ENCODE results near the gene TIMM50.

TIMM50 gene

DNA sequence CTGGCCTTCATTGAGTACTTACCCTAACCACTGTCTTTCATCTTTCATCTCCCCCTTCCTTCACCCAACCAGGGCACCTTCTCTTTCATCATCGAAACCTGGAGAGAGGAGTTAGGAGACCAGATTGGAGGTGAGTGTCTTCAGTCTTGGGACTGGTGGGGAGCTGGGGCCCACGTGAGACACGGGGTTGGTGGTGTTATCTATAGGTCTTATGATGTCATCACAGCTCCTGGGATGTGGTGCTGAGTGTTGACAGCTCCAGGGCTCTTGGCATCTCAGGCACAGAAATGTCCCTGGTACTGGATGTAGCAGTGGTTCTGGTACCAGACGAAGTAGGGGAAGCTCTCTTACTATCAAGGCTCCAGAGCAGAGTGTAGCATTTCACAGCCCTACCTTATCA is 19.9 kb downstream of the TIMM50 start:
- no peak for DNase-seq (ENCODE audit: low spot score)

DNA sequence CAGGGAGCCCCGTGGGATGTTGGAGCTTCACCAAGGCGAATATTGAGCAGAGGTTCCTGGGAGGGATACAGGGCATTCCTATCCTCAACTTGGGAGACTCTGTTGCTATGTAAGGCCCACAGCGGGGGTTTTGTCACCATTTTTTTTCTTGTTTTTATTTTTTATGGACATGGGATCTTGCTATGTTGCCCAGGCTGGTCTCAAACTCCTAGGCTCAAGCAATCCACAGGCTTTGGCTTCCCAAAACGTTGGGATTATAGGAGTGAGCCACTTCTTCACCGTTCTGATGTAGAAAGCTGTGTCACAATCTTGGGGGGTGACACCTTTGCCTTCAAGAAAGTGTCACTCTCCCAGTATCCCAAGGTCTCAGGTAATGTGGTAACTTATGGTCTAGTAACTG is 20.7 kb downstream of the TIMM50 start:
- DNase-seq (ENCODE audit: low spot score) = no peak

DNA sequence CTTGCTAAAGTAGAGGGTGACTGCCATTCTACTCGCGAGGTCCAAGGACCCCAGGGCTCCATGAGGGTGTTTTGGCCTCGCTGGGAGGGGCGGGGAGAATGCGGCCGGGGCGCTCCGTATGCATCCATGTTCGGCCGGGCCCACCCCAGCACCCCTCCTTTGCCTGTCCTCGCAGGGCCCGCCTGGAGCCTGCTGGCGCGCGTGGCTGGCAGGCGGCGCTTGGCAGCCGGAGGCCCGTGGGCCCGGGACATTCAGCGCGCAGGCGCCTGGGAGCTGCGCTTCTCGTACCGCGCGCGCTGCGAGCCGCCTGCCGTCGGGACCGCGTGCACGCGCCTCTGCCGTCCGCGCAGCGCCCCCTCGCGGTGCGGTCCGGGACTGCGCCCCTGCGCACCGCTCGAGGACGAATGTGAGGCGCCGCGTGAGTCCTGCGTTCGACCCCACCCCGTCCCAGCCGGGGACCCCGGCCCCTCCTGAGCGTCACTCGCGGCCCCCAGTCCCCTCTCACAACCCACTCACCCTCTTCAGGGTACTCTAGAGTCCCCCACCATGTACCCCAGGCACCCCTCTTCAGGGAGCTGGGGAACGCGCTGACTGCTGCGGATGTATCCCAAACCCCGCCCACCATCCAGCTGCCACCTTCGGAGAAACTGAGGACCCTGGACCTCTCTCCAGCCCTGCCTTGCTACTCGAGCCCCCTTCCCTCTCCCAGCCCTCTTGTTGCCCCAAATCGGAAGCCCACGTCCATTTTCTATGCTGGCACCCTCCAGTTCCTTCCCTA is 22.2 kb downstream of the TIMM50 start:
- peak; percentile 44 for DNase-seq (ENCODE audit: low spot score)

DNA sequence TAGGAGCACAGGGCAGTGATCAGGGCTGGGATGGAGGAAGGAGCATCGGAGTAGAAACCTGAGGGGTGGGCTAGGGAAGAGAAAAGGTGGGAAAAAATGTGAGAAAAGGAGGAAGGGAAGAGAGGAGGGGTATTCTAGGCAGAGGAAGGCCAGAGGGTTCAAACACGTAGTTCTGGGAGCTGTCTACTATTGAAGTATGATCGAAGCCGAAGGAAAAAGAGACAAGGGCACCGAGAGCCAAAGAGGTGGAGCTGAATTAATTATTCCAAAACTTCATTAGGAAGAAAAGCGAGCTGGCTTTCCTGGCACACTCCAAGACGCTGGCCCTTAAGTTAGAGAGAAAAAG is 25.9 kb downstream of the TIMM50 start:
- no peak for DNase-seq (ENCODE audit: low spot score)

DNA sequence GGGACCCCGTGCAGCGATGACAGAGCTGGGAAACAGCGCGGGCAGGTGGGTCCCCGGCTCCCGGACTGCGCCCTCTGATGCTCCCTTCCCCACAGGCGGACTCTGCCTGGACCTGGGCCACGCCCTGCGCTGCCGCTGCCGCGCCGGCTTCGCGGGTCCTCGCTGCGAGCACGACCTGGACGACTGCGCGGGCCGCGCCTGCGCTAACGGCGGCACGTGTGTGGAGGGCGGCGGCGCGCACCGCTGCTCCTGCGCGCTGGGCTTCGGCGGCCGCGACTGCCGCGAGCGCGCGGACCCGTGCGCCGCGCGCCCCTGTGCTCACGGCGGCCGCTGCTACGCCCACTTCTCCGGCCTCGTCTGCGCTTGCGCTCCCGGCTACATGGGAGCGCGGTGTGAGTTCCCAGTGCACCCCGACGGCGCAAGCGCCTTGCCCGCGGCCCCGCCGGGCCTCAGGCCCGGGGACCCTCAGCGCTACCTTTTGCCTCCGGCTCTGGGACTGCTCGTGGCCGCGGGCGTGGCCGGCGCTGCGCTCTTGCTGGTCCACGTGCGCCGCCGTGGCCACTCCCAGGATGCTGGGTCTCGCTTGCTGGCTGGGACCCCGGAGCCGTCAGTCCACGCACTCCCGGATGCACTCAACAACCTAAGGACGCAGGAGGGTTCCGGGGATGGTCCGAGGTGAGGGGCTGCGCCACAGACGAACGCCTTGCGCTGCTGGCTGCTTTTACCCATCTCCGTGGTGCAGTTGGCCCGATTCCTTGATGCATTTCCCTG is 26.5 kb downstream of the TIMM50 start:
- peak; percentile 52 for DNase-seq (ENCODE audit: low spot score)

DNA sequence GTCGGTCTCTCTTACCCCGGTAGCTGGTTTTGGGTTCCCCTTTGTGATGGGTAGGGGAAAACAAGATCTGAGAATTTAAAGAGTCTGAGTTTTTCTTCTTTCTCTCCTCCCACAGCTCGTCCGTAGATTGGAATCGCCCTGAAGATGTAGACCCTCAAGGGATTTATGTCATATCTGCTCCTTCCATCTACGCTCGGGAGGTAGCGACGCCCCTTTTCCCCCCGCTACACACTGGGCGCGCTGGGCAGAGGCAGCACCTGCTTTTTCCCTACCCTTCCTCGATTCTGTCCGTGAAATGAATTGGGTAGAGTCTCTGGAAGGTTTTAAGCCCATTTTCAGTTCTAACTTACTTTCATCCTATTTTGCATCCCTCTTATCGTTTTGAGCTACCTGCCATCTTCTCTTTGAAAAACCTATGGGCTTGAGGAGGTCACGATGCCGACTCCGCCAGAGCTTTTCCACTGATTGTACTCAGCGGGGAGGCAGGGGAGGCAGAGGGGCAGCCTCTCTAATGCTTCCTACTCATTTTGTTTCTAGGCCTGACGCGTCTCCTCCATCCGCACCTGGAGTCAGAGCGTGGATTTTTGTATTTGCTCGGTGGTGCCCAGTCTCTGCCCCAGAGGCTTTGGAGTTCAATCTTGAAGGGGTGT is 27.2 kb downstream of the TIMM50 start:
- no peak for DNase-seq (ENCODE audit: low spot score)

DNA sequence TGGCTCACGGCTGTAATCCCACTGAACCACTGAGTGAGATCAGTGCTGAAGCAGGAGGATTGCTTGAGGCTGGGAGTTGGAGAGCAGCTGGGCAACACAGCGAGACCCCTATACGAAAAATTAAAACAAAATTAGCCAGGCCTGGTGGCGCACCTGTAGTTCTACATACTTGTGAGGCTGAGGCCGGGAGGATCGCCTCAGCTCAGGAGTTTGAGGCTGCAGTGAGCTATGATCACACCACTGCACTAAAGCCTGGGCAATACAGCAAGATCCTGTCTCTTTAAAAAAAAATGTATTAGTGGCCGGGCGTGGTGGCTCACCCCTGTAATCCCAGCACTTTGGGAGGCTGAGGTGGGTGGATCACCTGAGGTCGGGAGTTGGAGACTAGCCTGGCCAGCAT is 28.0 kb downstream of the TIMM50 start:
- no peak for DNase-seq (ENCODE audit: low spot score)

DNA sequence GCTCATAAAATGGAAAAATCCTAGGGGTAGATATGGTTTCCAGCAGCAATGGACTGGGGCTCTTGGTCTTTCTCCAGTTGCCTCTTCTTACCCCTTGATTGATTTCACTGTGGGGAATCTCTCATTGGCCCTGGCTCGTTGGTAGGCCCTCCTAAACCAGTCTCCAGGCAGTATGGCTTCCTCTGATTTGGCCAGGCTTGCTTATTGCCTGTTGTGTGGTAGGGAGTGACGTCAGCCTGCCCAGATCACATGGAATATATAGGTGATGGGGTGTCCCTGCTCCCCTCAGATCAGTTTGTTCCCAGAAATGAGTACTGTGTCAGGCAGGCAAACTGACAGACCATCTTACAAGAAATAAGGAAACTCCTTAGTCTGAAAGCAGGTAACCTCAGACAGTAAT is 28.6 kb downstream of the TIMM50 start:
- DNase-seq (ENCODE audit: low spot score) = no peak

DNA sequence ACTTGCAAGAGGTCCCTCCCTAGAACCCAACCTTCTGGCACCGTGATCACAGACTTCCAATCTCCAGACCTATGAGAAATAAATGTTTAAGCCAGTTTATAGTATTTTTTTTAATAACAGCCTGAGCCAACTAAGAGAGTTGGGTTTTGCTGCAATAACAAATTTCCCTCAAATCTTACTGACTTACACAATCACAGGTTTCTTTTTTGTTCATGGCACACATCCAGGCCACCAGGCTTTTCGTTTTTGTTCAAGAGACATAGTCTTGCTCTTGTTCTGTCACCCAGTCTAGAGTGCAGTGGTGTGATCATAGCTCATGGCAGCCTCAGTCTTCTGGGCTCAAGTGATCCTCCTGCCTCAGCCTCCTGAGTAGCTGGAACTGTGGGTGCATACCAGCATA is 32.4 kb downstream of the TIMM50 start:
- DNase-seq (ENCODE audit: low spot score) = no peak

DNA sequence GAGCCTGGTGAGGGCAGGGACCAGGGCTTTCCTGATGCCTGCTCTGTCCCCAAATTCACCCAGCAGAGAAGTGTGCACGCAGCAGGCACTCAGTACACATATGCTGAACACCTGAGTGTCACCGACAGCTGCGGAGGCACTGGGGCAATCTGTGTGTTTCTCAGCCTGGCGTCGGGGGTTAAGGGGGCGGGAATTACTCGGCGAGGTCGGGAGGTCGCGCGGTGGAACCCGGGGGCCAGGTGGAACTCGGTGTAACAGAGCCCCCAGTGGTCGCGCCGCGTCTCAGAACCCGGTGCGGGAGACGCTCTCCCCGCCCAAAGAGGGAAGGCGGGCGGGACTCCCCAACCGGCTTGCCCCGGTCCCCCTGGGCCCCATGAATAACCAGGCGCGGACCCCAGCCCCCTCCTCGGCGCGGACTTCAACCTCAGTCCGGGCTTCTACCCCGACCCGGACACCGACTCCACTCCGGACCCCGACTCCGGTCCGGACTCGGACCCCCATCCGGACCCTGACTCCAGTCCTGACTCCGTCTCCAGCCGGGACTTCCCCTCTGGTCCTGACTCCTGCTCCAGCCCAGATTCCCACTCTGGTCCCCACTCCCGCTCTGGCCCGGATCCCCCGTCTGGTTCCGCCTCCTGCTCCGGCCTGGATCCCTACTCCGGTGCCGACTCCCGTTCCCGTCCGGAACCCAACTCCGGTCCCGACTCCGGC is 34.4 kb downstream of the TIMM50 start, which contains the start of gene SELENOV:
SELENOV (plus strand) TSS at position 300 of the 711 bp plus-strand sequence; CDS start at position 374, 74 bp downstream.
- peak; percentile 36 for DNase-seq (ENCODE audit: low spot score)

DNA sequence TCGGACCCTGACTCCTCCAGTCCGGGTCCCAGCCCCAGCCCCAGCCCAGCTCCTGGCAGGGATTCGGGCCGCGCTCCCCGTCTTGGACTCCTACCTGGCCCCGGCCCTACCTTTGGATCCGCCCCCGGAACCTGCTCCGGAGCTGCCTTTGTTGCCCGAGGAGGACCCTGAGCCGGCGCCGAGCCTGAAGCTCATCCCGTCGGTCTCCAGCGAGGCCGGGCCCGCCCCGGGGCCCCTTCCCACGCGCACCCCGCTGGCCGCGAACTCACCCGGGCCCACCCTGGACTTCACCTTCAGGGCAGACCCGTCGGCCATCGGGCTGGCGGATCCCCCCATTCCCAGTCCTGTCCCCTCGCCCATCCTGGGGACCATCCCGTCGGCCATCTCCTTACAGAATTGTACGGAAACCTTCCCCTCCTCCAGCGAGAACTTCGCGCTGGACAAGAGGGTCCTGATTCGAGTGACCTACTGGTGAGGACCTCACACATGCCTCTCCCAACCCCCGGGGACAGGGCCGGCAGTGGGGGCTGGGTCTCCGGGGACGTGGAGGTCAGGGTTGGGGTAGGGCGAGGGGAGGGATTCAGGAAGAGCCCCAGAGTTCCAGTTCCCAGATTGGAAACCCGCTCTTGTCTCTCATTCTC is 35.0 kb downstream of the TIMM50 start:
- DNase-seq (ENCODE audit: low spot score) = no peak

DNA sequence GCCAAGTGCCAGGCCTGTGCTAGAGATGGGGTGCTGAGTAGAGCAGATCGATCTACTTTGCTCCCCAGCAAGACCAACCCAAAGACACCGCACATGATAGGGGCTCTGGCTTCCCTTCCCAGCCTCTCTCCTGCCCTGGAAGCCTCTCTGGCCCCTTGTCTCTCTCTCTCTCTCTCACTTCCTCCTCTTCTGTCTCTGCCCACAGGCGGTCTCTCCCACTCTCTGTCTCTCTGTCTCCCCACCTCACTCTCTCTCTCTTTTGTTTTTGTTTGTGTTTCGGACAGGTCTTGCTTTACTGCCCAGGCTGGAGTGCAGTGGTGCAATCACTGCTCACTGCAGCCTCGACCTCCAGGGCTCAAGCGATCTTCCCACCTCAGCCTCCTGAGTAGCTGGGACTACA is 35.6 kb downstream of the TIMM50 start:
- no peak for DNase-seq (ENCODE audit: low spot score)

DNA sequence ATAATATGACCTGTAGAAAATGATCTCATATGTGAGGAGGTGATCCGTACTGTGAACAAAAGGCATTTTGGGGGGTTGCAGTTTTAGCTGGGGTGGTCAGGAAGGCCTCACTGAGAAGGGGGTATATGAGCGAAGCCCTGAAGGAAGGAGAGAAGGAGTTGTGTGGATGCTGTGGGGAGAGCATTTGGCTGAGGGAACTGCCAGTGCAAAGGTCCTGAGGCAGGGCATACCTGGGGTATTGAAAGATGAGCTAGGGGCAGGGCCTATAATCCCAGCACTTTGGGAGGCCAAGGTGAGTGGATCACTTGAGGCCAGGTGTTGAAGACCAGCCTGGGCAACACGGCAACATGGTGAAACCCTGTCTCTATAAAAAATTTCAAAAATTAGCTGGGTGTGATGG is 36.8 kb downstream of the TIMM50 start:
- DNase-seq (ENCODE audit: low spot score) = no peak

DNA sequence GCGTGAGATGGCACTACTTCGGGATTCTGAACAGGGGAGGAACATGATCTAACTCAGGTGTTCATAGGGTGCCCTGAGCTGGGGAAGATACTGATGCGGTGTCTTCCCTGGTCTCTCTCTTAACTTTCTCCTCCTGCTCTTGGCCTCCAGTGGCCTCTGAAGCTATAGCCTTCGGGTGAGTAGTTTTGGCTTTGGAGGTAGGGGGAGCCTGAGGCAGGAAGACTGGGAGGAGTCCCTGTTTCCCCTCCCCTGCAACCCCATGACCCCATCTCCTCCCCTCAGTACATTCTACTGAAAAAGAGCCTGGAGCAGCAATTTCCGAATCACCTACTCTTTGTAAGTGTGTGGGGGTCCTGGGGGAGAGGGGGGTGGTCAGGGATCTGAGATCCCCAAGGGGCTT is 37.8 kb downstream of the TIMM50 start:
- no peak for DNase-seq (ENCODE audit: low spot score)

DNA sequence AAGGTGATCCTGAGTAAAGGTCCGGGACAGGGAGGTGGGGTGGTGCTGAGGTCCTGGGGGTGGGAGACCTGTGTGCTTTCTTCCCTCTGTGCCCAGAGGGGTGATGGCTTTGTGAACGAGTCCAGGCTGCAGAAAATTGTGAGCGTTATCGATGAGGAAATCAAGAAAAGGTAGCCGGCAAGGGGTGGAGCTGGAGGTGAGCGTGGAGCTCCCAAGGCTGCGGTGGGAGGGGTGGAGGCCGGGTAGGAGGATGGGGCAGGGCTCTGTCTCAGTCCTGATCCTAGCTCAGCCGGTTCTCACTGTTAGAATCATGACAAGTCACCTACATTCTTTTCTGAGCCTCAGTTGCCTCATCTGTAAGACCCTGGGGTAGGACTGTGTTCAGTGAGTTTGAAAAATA is 38.3 kb downstream of the TIMM50 start:
- no peak for DNase-seq (ENCODE audit: low spot score)

DNA sequence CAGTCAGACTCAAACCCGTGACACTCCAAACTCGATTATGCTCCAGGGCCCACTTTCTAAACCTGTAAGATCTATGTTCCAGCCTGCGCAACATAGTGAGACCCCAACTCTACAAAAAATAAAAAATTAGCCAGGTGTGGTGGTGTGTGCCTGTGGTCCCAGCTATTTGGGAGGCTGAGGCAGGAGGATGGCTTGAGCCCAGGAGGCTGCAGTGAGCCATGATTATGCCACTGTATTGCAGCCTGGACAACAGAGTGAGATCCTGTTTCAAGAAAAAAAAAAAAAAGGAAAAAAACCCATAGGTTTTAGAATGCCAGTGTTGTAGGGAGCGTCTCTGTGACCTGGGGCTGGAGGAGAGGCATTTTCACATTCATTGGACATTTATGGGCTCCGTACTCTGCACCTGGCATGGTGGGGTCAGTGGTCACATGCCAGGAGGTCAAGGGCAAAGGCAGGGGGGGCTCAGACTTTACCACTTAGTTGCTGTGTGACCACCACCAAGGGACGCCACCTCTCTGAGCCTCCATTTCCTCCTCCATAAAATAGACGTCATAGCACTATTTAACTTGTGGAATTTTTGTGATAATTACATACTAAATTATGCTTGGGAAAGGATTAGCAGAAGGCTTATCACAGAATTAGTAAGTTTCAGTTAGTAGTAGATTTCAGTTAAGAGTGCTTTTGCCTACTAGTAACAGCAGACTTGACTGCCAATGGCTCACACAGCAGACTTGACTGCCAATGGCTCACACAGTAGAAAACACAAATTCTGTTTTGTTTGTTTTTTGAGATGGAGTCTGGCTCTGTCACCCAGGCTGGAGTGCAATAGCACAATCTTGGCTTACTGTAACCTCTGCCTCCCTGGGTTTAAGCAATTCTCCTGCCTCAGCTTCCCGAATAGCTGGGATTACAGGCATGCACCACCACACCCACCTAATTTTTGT is 40.2 kb downstream of the TIMM50 start:
- no peak for DNase-seq (ENCODE audit: low spot score)

DNA sequence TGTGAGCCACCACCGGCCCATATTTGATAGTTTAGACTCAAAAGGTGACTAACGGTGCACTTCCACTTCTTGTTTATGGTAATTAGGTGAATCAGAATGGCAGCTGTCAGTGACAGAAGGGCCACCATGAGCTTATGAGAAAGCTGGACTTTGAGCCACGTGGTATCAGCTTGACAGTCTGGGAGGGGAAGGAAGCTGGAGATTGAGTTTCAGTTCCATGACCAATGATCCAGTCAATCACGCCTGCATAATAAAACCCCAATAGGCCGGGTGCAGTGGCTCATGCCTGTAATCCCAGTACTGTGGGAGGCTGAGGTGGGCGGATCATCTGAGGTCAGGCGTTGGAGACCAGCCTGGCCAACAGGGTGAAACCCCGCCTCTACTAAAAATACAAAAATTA is 43.9 kb downstream of the TIMM50 start:
- no peak for DNase-seq (ENCODE audit: low spot score)

DNA sequence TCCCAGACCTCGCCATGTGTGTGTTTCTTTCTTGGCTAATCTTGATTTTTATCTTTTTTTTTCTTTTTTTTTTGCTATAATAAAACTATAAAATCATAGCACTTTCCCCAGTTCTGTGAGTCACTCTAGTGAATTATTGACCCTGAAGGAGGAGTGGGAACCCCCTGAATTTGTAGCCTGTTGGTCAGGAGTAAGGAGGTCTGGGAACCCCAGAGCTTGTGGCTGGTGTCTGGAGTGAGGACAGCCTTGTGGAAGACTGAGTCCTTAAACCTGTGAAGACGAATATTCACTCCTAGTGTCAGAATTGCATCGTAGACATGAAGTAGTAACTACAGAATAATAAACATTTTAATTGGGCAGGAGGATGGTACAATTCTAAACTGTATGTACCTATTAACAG is 44.6 kb downstream of the TIMM50 start:
- no peak for DNase-seq (ENCODE audit: low spot score)

DNA sequence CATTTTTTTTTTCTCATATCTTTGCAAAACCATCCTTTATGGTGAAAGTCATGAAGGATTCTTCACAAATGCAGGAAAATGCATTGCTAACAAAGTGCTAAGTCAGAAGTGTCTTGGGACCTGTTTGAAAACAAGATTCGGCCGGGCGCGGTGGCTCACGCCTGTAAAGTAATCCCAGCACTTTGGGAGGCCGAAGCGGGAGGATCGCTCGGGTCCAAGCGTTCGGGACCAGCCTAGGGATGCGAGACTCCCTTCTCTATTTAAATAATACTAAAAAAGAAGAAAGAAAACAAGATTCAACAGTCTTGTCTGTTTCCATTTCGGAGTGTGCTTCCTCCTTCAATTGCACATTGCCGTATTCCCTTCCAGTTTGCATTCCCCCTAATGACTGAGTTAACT is 51.2 kb downstream of the TIMM50 start:
- DNase-seq (ENCODE audit: low spot score) = no peak

DNA sequence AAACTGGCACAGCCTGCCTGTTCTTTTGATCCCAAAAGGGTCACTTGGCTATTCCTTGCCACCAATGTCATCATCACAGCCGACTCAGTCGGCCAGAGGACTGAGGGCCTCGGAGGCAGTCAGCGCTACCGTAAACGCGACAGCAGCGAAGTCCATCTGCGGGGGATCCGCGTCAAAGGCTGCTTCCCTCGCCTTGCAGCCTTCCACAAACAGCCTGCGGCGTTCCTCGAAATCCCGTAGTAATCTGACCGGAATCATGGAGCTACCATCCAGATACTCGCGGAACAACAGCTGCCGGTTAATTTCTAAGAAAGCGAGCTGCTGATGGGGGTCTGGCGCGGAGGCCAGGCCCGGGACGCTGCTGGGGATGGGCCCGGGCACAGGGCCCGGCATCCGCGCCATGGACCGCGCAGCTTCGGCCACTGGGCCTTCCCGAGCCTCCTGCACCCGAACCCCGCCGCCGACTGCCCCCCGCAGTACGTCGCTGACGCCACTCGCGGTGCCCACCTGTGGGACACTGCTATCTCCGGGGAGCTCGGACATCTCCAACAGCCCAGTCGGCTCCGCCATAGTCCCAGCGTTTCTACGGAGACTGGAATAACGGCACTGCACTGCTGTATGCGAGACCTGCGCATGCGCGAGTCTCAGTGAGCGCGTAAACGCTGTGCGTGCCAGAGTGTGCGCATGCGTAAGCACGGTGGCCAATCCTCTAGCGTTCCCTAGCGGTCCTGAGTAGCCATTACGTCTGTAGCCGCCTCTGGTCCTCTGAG is 51.8 kb downstream of the TIMM50 start, which contains the start of gene EID2B:
EID2B (minus strand) TSS at position 620 of the 770 bp plus-strand sequence; CDS start at position 570, 50 bp downstream.
- DNase-seq (ENCODE audit: low spot score) = peak; percentile 97
